Brain microvascular endothelial cell (primary cell): ENCODE results near the gene MTERF2.
A peak's percentile ranks its signal among the peaks of the same experiment; 100 is the strongest.

Experiments
- DNase-seq: peaks from one replicate; pipeline ENCODE4 v3.0.0-alpha.2; 2020
- H3K27ac ChIP-seq: fragments of 250-450 bp; sonication (Bioruptor Pico); 2 replicates; pipeline ENCODE4 v1.5.1; 2020; ENCODE audit warnings: mild to moderate bottlenecking, moderate library complexity
- H3K27me3 ChIP-seq: fragments of 250-450 bp; sonication (Bioruptor Pico); replicated peaks from 2 replicates; pipeline ENCODE4 v1.5.1; 2020; ENCODE audit warnings: mild to moderate bottlenecking
- H3K36me3 ChIP-seq: fragments of 250-450 bp; sonication (Bioruptor Pico); replicated peaks from 2 replicates; pipeline ENCODE4 v1.5.1; 2020; ENCODE audit warnings: mild to moderate bottlenecking
- H3K4me3 ChIP-seq: 2 replicates; pipeline ENCODE4 v1.5.1; 2011; ENCODE audit warnings: low read depth, mild to moderate bottlenecking, control low read depth, low read length, moderate library complexity
- in situ Hi-C: cut with HindIII; loops from 2 replicates; pipeline ENCODE4 v1.10.0; 2017; ENCODE audit warnings: low sequenced_read_pairs, low pct_ligation_motif_present
- TF ChIP-seq, protein P1 (sequence below): IDR thresholded peaks from 2 replicates; pipeline ENCODE4 v1.5.1; 2011; ENCODE audit warnings: low read depth, mild to moderate bottlenecking, moderate library complexity, low read length, control low read depth, inconsistent platforms; ENCODE audit errors: missing control alignments

Gene MTERF2

DNA sequence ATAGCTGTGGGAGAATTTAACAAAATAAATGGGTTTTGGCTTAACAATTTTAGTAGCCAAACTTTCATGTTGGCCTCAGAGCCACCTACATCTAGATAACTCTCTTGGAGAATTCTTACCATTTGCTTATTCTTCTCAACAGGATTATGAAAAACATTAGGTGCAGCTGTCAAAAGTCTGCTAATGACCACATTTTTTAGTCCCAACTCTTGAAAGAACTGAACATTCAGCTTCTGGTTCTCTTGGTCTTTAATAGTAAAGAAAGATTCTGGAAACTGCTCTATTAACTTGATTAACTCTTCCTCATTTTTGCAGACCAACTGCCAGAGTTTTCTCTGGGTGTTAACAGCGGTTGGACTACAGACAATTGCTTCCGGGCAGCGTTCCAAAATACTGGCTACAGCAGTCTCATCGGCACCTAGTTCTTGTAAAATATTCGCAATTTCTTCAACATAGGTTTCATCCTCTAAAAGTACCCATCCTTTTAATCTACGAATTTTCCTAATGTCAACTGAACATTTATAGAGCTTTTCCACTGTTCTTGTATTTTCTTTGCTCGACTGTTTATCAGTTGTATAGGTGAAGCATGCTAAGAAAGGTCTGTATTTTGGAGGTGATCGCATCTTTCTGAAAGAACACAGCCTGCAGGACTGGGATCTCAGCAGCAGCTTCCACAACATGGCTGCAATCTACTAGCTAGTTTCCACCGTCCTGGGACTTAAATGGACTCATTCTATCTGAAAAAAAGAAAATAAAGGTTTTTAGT, 8.7 kb downstream of the MTERF2 start:
- TF ChIP-seq, protein P1, sequence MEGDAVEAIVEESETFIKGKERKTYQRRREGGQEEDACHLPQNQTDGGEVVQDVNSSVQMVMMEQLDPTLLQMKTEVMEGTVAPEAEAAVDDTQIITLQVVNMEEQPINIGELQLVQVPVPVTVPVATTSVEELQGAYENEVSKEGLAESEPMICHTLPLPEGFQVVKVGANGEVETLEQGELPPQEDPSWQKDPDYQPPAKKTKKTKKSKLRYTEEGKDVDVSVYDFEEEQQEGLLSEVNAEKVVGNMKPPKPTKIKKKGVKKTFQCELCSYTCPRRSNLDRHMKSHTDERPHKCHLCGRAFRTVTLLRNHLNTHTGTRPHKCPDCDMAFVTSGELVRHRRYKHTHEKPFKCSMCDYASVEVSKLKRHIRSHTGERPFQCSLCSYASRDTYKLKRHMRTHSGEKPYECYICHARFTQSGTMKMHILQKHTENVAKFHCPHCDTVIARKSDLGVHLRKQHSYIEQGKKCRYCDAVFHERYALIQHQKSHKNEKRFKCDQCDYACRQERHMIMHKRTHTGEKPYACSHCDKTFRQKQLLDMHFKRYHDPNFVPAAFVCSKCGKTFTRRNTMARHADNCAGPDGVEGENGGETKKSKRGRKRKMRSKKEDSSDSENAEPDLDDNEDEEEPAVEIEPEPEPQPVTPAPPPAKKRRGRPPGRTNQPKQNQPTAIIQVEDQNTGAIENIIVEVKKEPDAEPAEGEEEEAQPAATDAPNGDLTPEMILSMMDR: no peak
- Histone ChIP-seq H3K36me3 (peaks cover 9% of the 10 kb centered on the region), H3K27me3 (no peaks in the 10 kb centered on the region), H3K27ac (no peak overlapping the region), H3K4me3 (no peak overlapping the region)
- no peak for DNase-seq
- in situ Hi-C loops: no loop called here

DNA sequence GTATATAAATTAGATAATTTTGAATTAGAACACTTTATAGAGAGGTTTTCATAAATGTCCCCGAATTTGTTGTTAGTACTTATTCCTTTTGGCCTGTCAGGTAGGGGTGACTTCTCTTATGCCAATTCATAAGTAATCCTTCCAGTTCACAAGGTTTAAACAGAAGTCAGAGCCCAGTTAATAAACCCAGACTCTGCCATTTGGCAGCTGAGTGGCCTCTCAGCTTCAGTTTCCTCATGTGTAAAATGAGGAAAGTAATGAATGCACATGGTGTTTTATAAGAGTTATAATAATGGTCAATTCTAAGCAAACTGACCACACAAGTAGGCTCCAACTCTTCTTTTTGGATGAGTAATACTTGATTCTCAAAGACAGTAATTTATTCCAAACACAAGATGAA, 10.3 kb downstream of the MTERF2 start:
- Histone ChIP-seq H3K27ac (no peak overlapping the region), H3K27me3 (no peaks in the 10 kb centered on the region), H3K4me3 (no peak overlapping the region), H3K36me3 (peaks cover 18% of the 10 kb centered on the region)
- TF ChIP-seq, protein P1: no peak
- in situ Hi-C loops: no loop called here
- DNase-seq: no peak

DNA sequence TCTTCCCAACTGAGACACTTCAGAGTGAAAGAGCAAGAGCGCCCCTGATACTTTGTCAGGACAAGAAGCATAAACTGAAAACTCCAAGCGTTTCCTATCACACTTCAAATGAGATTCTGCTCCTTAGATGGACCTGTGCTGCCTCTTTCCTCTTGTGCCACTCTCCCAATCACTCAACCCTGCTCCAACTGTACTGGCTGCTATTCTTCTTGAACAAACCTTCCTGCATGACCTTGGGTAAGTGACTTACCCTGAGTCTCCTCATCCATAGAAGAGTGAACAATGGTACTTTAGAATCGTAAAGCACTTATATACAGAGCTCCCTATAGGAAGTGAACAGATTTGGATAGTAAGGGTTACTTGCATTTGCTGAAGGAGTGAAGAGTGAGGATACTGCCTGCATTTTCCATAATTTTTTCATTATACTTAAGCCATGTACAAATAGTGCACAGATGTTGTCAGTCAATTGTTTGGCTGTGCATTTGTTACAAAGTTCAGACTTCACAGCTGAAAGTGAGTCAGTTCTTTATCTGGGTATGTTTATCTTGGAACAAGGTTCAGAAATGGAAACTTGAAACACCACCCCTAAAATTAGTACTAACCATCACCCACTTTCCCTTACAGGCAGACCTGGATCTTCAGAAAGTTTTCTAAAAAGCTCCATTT, 10.8 kb downstream of the MTERF2 start:
- TF ChIP-seq, protein P1: no peak
- Histone ChIP-seq H3K27ac (no peak overlapping the region), H3K4me3 (no peak overlapping the region), H3K27me3 (no peaks in the 10 kb centered on the region), H3K36me3 (peaks cover 23% of the 10 kb centered on the region)
- peak; percentile 52 for DNase-seq
- in situ Hi-C loops: no loop called here

DNA sequence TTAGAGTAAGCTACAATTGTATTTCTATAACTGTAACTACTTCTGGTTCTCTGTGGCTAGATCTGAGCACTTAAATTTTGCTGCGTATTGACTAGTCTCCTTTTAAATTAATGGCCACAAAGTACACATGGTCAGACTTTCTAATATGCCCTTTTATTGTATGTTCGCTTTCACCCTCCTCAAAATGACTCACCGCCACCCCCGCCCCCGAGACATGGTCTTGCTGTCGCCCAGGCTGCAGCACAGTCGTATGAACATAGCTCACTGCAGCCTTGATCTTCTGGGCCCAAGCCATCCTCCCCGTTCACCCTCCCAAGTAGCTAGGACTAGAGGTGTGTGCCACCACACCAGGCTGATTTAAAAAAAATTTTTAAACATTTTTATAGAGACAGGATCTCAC, 11.8 kb downstream of the MTERF2 start:
- in situ Hi-C loops: no loop called here
- Histone ChIP-seq H3K36me3 (peaks cover 32% of the 10 kb centered on the region), H3K4me3 (no peak overlapping the region), H3K27me3 (no peaks in the 10 kb centered on the region), H3K27ac (no peak overlapping the region)
- TF ChIP-seq, protein P1: no peak
- no peak for DNase-seq

DNA sequence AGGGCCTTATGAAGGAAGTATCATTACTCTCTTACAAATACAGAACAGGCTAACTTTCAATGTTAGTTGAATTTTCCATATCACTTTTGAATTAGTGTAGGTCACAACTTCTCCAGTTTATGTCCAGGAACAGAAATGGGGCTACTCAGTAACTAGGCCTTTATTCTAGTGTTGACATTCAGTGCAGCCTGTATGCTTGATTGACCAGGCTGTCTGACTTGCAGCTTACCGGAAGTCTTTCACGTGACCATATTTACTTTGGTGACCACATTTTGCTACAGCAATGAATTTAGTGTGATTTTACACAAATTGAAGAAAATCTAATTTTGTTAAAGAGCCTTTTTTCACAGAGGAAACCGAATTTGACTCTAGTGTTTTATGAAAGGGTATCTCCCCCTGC, 12.4 kb downstream of the MTERF2 start:
- Histone ChIP-seq H3K4me3 (no peak overlapping the region), H3K27ac (no peak overlapping the region), H3K27me3 (no peaks in the 10 kb centered on the region), H3K36me3 (peaks cover 32% of the 10 kb centered on the region)
- in situ Hi-C loops: no loop called here
- TF ChIP-seq, protein P1: no peak
- no peak for DNase-seq
